HG02981 (cell line): ENCODE data around the gene POLR2M.

Experiments used
- ATAC-seq: cut with Tn5 transposase; IDR thresholded peaks from one replicate; pipeline ENCODE4 v1.9.1; 2021; ENCODE audit warnings: mild to moderate bottlenecking, moderate library complexity; ENCODE audit not compliant: unreplicated experiment

POLR2M gene

GRCh38 chr15:57706405-57707209 is at the start of gene POLR2M:
Gene POLR2M, plus strand, starts transcription at chr15:57706714. Its CDS starts 129 bp downstream, at chr15:57706843.
- peak; percentile 96 for ATAC-seq

GRCh38 chr15:57657619-57658018 is 48.9 kb upstream of the POLR2M start:
- no peak for ATAC-seq

DNA sequence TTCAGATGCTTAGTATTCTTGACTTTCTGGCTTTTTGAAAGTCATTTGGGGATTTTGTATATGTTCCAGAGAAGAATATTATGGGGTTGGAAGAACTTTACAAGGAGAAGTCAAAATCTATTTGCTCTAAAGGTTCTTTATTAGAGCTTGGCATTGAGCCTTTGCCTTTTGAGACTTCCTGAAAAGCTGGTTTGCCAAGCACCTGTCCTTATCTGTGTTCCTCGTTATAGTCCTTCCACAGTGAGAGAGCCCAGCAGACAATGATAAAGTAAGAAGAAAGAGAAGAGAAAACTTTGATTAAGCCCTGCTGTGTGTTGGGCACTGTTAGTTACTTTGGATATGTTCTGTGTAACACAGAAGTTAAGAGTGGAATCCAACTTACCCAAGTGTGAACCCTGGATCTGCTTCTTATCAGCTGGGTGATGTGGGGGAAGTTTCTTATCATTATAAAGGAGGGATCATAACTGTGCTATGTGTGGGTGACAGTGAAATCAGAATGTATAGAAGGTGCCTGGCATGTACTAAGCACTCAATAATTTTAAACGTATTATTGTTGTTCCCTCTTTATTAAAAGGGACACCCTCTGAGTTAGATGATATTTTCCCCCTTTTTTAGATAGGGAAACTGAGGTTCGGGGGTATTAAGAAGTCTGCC is 44.3 kb upstream of the POLR2M start:
- ATAC-seq: no peak

- no peak for ATAC-seq
Observed at GRCh38 chr15:57662802-57663201, 43.7 kb upstream of the POLR2M start.

GRCh38 chr15:57663262-57663661 is 43.3 kb upstream of the POLR2M start:
- ATAC-seq: no peak

- ATAC-seq: no peak
Observed at GRCh38 chr15:57665194-57665593, 41.3 kb upstream of the POLR2M start.

DNA sequence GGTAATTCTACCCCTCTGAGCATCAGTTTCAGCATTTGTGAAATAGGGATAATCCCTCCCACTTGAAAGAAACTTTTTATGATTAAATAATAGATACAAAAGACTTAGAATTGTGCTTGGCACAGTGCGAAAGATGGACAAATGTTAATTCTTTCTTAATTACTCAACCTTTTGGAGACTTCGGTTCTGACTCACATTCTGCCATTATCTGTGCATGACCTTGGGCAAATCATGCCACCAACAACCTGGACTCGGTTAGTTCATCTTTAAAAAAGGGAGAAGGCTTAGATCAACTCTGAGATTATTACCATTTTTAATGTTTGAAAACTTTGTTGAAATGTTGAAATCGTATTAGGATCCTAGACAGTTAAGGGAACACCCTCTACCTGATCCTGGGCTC is 40.6 kb upstream of the POLR2M start:
- ATAC-seq: no peak

DNA sequence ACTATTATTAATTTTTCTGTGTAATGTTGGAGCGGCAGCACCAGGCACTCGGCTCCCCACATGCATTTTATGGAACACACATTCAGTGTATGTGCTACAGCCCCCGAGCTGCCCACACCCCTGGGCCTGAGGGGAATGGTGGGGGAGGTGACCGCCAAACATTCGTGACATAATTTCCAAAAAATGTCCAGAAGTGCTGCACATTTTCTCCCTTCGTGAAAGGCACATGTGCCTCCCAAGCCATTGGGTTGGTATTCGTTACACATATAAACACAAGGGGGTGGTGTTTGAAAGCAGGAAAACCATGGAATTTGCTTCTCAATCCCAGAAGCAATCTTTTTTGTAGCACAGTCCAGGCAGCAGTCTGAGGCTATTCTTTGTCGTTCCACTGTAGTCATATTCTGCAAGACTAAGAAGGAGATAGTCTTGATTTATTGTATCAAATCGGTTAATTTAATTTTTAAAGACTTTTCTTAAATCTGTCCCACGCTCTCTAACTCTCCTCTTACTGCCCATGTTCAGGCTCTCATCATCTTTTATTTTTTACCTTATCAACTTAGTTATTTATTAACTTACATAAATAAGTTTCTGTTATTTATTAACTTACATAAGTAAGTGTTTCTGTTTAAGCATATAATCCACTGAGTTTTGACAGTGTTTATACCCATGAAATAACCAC is 39.2 kb upstream of the POLR2M start:
- no peak for ATAC-seq

GRCh38 chr15:57668016-57668415 is 38.5 kb upstream of the POLR2M start:
- no peak for ATAC-seq

- no peak for ATAC-seq
Observed at GRCh38 chr15:57671636-57672035, 34.9 kb upstream of the POLR2M start.

DNA sequence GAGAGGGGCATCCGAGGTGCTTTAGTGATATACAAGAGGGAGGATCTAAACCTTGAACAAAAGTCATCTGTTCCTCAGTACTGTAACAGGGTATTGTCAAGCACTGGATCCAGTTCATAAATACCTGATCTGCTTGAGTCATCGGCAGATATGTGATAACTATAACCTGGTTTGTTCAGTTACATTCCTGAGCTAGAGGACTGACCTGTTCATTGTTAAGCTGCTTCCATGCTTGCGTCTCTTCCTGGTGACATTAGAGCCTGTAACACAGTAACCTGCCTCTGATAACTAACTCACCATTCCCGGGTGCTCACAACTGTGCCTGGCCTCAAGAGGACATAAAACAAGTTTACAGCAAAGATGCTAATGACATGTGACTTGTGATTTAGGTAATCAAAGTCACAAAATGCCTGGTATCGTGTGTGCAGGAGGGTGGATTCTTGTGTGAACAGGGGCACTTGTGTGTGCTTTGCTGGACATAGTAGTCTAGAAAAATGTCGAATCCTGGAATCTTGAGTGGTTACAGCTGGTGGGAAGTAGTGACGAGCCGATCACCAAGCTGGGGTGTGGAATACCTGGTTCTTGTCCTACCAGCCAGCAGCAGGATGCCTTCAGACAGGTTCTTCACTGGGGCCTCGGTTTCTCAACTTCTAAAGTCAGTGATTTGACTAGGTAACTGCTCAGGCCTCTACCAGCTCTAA is 30.9 kb upstream of the POLR2M start:
- no peak for ATAC-seq

- no peak for ATAC-seq
Observed at GRCh38 chr15:57676585-57676984, 29.9 kb upstream of the POLR2M start.

- no peak for ATAC-seq
Observed at GRCh38 chr15:57677204-57677603, 29.3 kb upstream of the POLR2M start.

GRCh38 chr15:57680021-57680420 is 26.5 kb upstream of the POLR2M start:
- ATAC-seq: no peak

DNA sequence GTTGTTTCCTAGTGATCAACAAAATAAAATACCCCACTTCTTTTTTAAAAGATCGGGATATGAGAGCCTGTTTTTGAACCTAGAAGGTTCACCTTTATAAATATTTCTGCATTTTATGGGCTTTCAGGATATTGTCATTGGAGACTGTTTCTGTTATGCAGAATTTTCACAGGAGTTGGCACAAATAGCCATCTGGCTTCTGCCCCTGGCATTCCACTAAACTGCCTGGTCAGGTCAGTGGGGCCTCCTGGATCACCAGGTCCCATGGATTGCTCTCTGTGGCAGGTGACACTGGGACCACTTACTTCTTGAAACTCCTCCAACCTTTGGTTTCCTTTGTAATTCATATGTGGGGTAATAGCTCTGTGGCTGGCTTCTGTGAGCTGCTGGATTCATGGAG is 25.5 kb upstream of the POLR2M start:
- no peak for ATAC-seq

DNA sequence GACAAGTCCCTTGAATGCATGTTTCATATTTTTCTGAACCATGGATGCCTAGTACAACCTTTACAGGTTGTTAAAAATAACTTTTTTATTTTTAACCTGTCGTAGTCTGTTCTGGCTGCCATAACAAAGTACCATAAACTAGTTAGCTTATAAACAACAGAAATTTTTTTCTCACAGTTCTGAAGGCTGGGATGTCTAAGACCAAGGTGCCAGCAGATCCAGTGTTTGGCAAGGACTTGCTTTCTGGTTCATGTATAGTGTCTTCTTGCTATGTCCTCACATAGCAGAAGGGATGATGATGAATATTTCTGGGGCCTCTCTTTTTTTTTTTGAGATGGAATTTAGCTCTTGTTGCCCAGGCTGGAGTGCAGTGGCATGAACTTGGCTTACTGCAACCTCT is 23.0 kb upstream of the POLR2M start:
- no peak for ATAC-seq

DNA sequence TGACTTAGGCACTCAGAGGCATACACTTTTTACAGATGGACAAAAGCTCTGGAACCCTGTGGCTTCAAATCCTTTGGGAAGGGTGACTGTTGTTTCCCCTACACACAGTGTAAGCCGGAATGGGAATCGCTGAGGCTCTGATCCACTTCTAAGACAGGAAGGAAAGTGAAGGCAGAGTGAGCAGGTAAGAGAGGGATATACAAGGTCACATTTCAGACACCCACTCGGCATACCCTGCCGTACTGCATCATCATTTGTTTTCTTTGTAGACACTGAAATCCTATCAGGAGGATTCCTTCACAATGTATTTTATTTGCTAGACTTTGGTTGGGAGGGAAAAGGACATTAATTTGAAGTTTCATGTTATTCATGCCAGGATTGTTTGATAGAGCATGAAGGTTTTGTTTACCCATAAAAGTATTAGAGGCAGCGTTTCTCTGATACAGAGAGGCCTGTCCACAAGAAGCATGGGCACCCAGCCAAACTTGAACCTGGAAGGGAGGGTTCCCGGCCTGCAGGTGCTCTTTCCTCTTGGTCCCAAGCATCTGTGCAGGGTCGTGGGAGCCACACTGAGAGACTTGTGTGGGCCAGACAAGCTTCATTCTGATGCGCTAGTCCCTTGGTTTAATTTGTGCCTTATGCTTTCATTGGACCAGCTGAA is 21.9 kb upstream of the POLR2M start:
- ATAC-seq: no peak

DNA sequence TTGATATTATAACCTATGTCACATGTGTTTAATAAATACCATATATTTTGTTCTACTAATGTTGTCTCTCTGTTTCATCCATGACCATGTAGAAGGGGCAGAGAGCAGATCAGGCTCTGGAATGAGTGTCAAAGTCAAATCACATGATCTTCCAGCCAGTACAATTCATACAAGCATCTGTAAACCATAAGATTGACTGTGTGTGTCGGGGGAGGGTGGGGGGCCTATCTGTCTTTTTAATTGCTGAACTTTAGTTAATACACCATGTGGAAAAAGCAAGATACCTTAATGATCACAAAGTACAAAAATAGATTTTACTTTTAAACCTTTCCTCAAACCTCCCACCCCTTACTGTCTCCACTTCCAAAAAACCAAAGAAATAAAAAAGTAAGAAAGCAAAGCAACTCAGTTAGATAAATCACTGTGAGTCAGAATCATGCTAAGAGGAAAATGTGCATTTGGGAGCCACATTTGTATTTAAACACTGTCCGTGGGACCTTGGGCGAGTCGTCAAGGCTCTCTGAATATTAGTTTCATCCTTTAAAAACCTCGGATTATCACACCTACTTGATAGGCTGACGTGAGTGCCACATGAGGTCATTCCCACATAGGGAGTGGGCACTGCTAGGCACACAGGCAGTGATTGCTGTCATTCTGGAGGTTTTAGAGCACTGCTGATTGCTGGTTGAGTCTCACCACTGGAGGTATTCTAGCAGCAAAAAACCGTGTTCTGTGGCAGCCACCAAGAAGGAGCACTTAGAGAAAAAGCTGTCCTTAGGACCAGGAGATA is 21.0 kb upstream of the POLR2M start:
- ATAC-seq: no peak

DNA sequence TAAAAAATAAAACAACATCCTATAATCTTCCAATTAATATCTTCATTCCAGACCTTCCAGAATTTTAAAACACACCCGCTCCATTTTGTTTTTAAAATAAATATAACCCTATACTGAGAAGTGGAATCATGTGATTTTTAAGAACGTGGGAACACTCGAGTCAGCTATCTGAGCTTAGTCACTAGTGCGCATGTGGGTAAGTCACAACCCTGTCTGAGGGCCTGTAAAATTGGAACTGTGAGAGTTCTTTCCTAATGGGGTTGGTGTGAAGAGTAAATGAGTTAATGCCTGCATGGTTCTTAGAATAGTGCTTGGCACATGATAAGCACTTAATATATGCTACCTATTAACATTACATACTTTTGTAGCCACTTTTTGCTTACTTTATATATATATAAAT is 19.9 kb upstream of the POLR2M start:
- ATAC-seq: no peak

GRCh38 chr15:57690341-57690966 is 16.1 kb upstream of the POLR2M start:
- no peak for ATAC-seq
